GM21447 (cell line): ENCODE measurements around the gene TEC.

Experiments
- ATAC-seq: cut with Tn5 transposase; IDR thresholded peaks from one replicate; pipeline ENCODE4 v1.9.1; 2021; ENCODE audit not compliant: unreplicated experiment

The TEC gene

GRCh38 chr4:48085821-48086589 lies 183.6 kb downstream of the TEC start:
- ATAC-seq: no peak
